H9 (cell line): ENCODE data around the gene TMEM270. TPM values are rescaled to one million over a fixed set of nuclear protein-coding genes. Genes with fewer than 3 reads are reported as not detected.

Source experiments
- DNase-seq: peaks from one replicate; pipeline ENCODE4 v3.0.0-alpha.2; 2017
- H2AFZ ChIP-seq: one replicate; pipeline ENCODE4 v1.6.1; 2013; ENCODE audit warnings: mild to moderate bottlenecking, low read length, control low read depth, moderate library complexity
- H2AK5ac ChIP-seq: 2 replicates; pipeline ENCODE4 v1.6.1; 2013; ENCODE audit warnings: low read length, control low read depth, mixed read lengths; ENCODE audit not compliant: insufficient read length
- H2BK120ac ChIP-seq: one replicate; pipeline ENCODE4 v1.6.1; 2013; ENCODE audit warnings: low read depth, mild to moderate bottlenecking, low read length, control low read depth, inconsistent platforms; ENCODE audit not compliant: poor library complexity, severe bottlenecking
- H2BK12ac ChIP-seq: 2 replicates; pipeline ENCODE4 v1.6.1; 2013; ENCODE audit warnings: low read length, control low read depth, mixed read lengths, low read depth; ENCODE audit not compliant: insufficient read length
- H2BK15ac ChIP-seq: 2 replicates; pipeline ENCODE4 v1.6.1; 2013; ENCODE audit warnings: low read depth, low read length, control low read depth
- H2BK20ac ChIP-seq: one replicate; pipeline ENCODE4 v1.6.1; 2013; ENCODE audit warnings: low read depth, mild to moderate bottlenecking, low read length, control low read depth, inconsistent platforms; ENCODE audit not compliant: poor library complexity, severe bottlenecking
- H2BK5ac ChIP-seq: 2 replicates; pipeline ENCODE4 v1.6.1; 2013; ENCODE audit warnings: low read length, control low read depth, mixed read lengths; ENCODE audit not compliant: insufficient read length
- H3K14ac ChIP-seq: 2 replicates; pipeline ENCODE4 v1.6.1; 2013; ENCODE audit warnings: low read length, control low read depth; ENCODE audit not compliant: insufficient read depth
- H3K18ac ChIP-seq: 2 replicates; pipeline ENCODE4 v1.6.1; 2013; ENCODE audit warnings: low read depth, mild to moderate bottlenecking, mixed read lengths, low read length, control low read depth; ENCODE audit not compliant: insufficient read length
- H3K23ac ChIP-seq: 2 replicates; pipeline ENCODE4 v1.6.1; 2013; ENCODE audit warnings: low read length, control low read depth, mixed read lengths, low read depth; ENCODE audit not compliant: insufficient read length
- H3K23me2 ChIP-seq: 2 replicates; pipeline ENCODE4 v1.6.1; 2013; ENCODE audit warnings: low read depth, mild to moderate bottlenecking, mixed read lengths, low read length, control low read depth; ENCODE audit not compliant: insufficient read length, poor library complexity, severe bottlenecking
- H3K27ac ChIP-seq: 2 replicates; pipeline ENCODE4 v1.5.1; 2013; ENCODE audit warnings: low read length, control low read depth, mixed read lengths, low read depth; ENCODE audit not compliant: insufficient read length
- H3K27me3 ChIP-seq: 2 replicates; pipeline ENCODE4 v1.6.1; 2013; ENCODE audit warnings: low read length, control low read depth, inconsistent platforms; ENCODE audit not compliant: insufficient read depth
- H3K4ac ChIP-seq: 2 replicates; pipeline ENCODE4 v1.6.1; 2013; ENCODE audit warnings: low read depth, mild to moderate bottlenecking, control low read depth, inconsistent platforms, low read length, moderate library complexity
- H3K4me1 ChIP-seq: 2 replicates; pipeline ENCODE4 v1.6.1; 2013; ENCODE audit warnings: low read length, control low read depth, inconsistent platforms; ENCODE audit not compliant: insufficient read depth
- H3K4me2 ChIP-seq: 2 replicates; pipeline ENCODE4 v1.6.1; 2013; ENCODE audit warnings: low read length, control low read depth, mixed read lengths; ENCODE audit not compliant: insufficient read length, insufficient read depth
- H3K56ac ChIP-seq: 2 replicates; pipeline ENCODE4 v1.6.1; 2013; ENCODE audit warnings: low read depth, mild to moderate bottlenecking, mixed read lengths, low read length, control low read depth; ENCODE audit not compliant: insufficient read length
- H3K79me1 ChIP-seq: 2 replicates; pipeline ENCODE4 v1.6.1; 2013; ENCODE audit warnings: low read depth, mild to moderate bottlenecking, moderate library complexity, low read length, control low read depth, inconsistent platforms; ENCODE audit not compliant: insufficient read depth, poor library complexity, severe bottlenecking
- H3K79me2 ChIP-seq: 2 replicates; pipeline ENCODE4 v1.6.1; 2013; ENCODE audit warnings: low read length, control low read depth, inconsistent platforms; ENCODE audit not compliant: insufficient read depth
- H3K9ac ChIP-seq: 2 replicates; pipeline ENCODE4 v1.6.1; 2013; ENCODE audit warnings: low read length, control low read depth, mixed read lengths; ENCODE audit not compliant: insufficient read length; ENCODE audit errors: extremely low read depth
- H3K9me3 ChIP-seq: one replicate; pipeline ENCODE4 v1.6.1; 2013; ENCODE audit warnings: low read depth, low read length, inconsistent platforms; ENCODE audit not compliant: control insufficient read depth
- H3T11ph ChIP-seq: one replicate; pipeline ENCODE4 v1.6.1; 2013; ENCODE audit warnings: mild to moderate bottlenecking, low read length, control low read depth, inconsistent platforms
- H4K20me1 ChIP-seq: one replicate; pipeline ENCODE4 v1.6.1; 2013; ENCODE audit not compliant: control insufficient read depth, insufficient read length, insufficient read depth
- H4K5ac ChIP-seq: 2 replicates; pipeline ENCODE4 v1.6.1; 2013; ENCODE audit warnings: low read depth, mild to moderate bottlenecking, mixed read lengths, low read length, control low read depth; ENCODE audit not compliant: insufficient read length
- H4K8ac ChIP-seq: replicated peaks from 2 replicates; pipeline ENCODE4 v1.6.1; 2013; ENCODE audit warnings: low read length, control low read depth, mixed read lengths, low read depth; ENCODE audit not compliant: insufficient read length
- H4K91ac ChIP-seq: 2 replicates; pipeline ENCODE4 v1.6.1; 2013; ENCODE audit warnings: low read depth, mild to moderate bottlenecking, moderate library complexity, mixed read lengths, low read length, control low read depth; ENCODE audit not compliant: insufficient read length
- H3K27ac Mint-ChIP-seq, 3 experiments: 2 replicates in 2 of 3; 3 replicates in 1 of 3; pipeline ENCODE4 v1.8.0; 2020 to 2021; ENCODE audit warnings: mixed read lengths in 3 of 3, mild to moderate bottlenecking in 1 of 3, moderate library complexity in 1 of 3
- H3K27me3 Mint-ChIP-seq: 2 replicates; pipeline ENCODE4 v1.8.0; 2021; ENCODE audit warnings: low read depth, mild to moderate bottlenecking, moderate library complexity, mixed read lengths
- H3K36me3 Mint-ChIP-seq, 3 experiments: 2 replicates in 2 of 3; 3 replicates in 1 of 3; pipeline ENCODE4 v1.8.0; 2020 to 2021; ENCODE audit warnings: low read depth in 3 of 3, mixed read lengths in 3 of 3; ENCODE audit not compliant: insufficient read depth in 1 of 3
- H3K4me1 Mint-ChIP-seq, 2 experiments: 2 replicates each; pipeline ENCODE4 v1.8.0; 2020; ENCODE audit warnings: mixed read lengths in 2 of 2
- H3K4me3 Mint-ChIP-seq, 2 experiments: 2 replicates in 1 of 2; 3 replicates in 1 of 2; pipeline ENCODE4 v1.8.0; 2020 to 2021; ENCODE audit warnings: mild to moderate bottlenecking in 2 of 2, mixed read lengths in 2 of 2, moderate library complexity in 1 of 2
- H3K9me3 Mint-ChIP-seq, 2 experiments: 2 replicates in 1 of 2; 3 replicates in 1 of 2; pipeline ENCODE4 v1.8.0; 2020; ENCODE audit warnings: mild to moderate bottlenecking in 2 of 2, mixed read lengths in 2 of 2, moderate library complexity in 1 of 2
- CTCF ChIP-seq: fragments of 200-600 bp; sonication (generic); conservative IDR thresholded peaks from 3 replicates; pipeline ENCODE4 v1.8.0; 2021; ENCODE audit warnings: antibody characterized with exemption, mild to moderate bottlenecking
- WGBS: extraction: QIAGEN DNeasy Blood & Tissue Kit; methylation state at CpG from one replicate; pipeline ENCODE4 v1.1.7; 2013; ENCODE audit warnings: missing lambda C conversion rate, low lambda C conversion rate, mixed read lengths; ENCODE audit not compliant: insufficient read length; ENCODE audit errors: extremely low coverage; 5-methylcytosine and 5-hydroxymethylcytosine counted together
- total RNA-seq: library from RNA; stranded (reverse); gene quantifications from 2 replicates; pipeline ENCODE4 v1.2.1, GENCODE V29; 2021

The TMEM270 gene
- total RNA-seq, 1 experiment from 2014 or later = not detected

- Histone ChIP-seq H2BK120ac (no peak overlapping the region), H3K23ac (no peak overlapping the region), H2AK5ac (no peak overlapping the region), H3K4ac (peak overlapping the region; percentile 43; the same call in 1 of the 2 replicates), H3K79me1 (no peaks in the 10 kb centered on the region), H3K18ac (peak overlapping the region; percentile 7), H3K27ac (no peak overlapping the region), H2AFZ (no peak overlapping the region), H3K4me2 (no peak overlapping the region), H3K9me3 (no peaks in the 10 kb centered on the region), H4K91ac (peak overlapping the region; percentile 60), H3K79me2 (no peaks in the 10 kb centered on the region), H3K14ac (peak overlapping the region; percentile 86; the same call in 1 of the 2 replicates), H3K23me2 (peaks cover 9% of the 10 kb centered on the region), H3K9ac (no peak overlapping the region), H2BK20ac (no peak overlapping the region), H3K56ac (no peak overlapping the region), H3T11ph (no peak overlapping the region), H4K20me1 (no peaks in the 10 kb centered on the region), H2BK12ac (no peak overlapping the region), H2BK15ac (no peak overlapping the region), H3K27me3 (no peaks in the 10 kb centered on the region), H4K8ac (no peak overlapping the region), H3K4me1 (peaks cover 17% of the 10 kb centered on the region), H2BK5ac (no peak overlapping the region), H4K5ac (no peak overlapping the region)
- DNase-seq = no peak
- H3K4me1 Mint-ChIP-seq = peaks cover 67 to 75% of the 10 kb centered on the region in 2 experiments
- TF ChIP-seq CTCF = no peak
- peaks cover 18% of the 10 kb centered on the region for H3K27me3 Mint-ChIP-seq
- WGBS = no CpG with 5 or more reads among the region's 7 CpGs
- peak overlapping the region in 1 of 2 experiments; percentile 36; a peak in 2 of 5 replicates for H3K4me3 Mint-ChIP-seq
- H3K9me3 Mint-ChIP-seq = peaks cover 0 to 4% of the 10 kb centered on the region in 2 experiments; a peak in 3 of 5 replicates
- H3K27ac Mint-ChIP-seq = peak overlapping the region; percentile 29 to 99 (median 40); a peak in 6 of 7 replicates
- peaks cover 2 to 5% (median 3%) of the 10 kb centered on the region in 3 experiments; a peak in 4 of 7 replicates for H3K36me3 Mint-ChIP-seq
These were observed 31.5 kb upstream of the TMEM270 start for GRCh38 chr7:73829505-73829904.
